PC-3 (cell line): Measurements from ENCODE around the gene EXOSC7.

Experiments
- CTCF ChIP-seq: fragments of 300-600 bp; sonication (generic); conservative IDR thresholded peaks from 2 replicates; pipeline ENCODE4 v1.5.1; 2017; ENCODE audit warnings: antibody characterized with exemption, low read depth, mild to moderate bottlenecking, low read length
- EZH2 ChIP-seq: fragments of 300-600 bp; sonication (generic); IDR thresholded peaks from one replicate; pipeline ENCODE4 v1.6.1; 2017; ENCODE audit warnings: antibody characterized with exemption, mild to moderate bottlenecking, low read length; ENCODE audit not compliant: unreplicated experiment
- EZH2phosphoT487 ChIP-seq: fragments of 300-600 bp; sonication (generic); IDR thresholded peaks from 2 replicates; pipeline ENCODE4 v1.6.1; 2018; ENCODE audit warnings: mild to moderate bottlenecking, antibody characterized with exemption, low read length, borderline replicate concordance

DNA sequence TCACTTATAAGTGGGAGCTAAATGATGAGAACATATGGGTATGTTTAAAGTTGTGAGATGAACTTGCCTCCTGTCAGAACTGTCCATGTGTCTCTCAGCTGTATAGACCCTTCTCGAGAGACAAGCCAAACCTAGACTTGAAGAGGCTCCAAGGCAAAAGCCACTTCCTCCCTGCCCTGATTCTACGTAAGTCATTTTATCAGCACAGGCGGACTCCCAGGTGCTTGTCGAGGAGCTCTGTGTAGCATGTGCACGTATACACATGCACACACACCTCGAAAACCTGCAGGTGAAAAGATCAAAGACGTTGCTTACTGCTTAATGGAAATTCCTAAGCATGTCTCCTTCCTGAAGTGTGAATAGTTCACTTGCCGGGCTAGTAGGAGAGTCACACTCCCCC is 44.5 kb downstream of the EXOSC7 start:
- TF ChIP-seq CTCF (no peak), EZH2phosphoT487 (no peak), EZH2 (no peak)
